ENCODE data around the gene PHF21A.
A peak's percentile ranks its signal among the peaks of the same experiment; 100 is the strongest.

The PHF21A gene

DNA sequence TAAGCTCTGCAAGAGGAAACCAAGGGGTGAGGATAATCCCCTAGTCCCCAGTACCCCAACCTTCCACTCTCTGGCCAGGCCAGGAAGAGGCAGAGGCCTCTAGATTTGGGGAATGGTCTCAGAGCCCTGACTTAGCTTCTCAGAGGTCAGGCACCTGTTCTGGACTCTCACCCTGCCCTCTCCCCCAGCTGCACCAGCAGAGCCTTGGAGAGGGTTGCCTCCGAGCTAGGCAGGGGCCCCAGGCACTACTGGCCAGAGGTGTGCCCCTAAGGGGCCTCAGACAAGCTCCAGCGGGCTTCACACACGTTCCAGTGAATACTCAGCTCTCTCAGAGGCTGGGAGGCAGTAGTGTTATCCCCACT lies 222.2 kb downstream of the PHF21A start:
- DNase-seq = no peak

DNA sequence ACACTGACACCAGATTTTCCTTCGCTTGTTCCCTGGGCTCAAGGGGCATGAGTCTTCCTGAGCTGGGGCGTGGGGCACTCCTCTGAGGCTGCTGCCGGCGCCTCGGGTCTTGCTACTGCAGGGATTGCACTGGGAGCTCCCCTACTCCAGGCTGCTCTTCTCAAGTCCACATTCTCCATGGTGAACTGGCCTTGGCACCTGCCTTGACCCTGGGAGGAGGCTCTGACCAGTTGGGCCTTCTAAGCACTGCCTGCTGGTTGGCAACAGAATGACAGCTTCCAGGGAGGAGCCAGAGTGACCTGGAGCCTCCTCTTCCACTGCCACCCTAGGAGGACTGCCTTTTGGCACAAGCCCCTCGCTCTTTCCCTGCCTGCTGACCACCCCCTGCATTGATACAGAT lies 223.7 kb downstream of the PHF21A start:
- no peak for DNase-seq

DNA sequence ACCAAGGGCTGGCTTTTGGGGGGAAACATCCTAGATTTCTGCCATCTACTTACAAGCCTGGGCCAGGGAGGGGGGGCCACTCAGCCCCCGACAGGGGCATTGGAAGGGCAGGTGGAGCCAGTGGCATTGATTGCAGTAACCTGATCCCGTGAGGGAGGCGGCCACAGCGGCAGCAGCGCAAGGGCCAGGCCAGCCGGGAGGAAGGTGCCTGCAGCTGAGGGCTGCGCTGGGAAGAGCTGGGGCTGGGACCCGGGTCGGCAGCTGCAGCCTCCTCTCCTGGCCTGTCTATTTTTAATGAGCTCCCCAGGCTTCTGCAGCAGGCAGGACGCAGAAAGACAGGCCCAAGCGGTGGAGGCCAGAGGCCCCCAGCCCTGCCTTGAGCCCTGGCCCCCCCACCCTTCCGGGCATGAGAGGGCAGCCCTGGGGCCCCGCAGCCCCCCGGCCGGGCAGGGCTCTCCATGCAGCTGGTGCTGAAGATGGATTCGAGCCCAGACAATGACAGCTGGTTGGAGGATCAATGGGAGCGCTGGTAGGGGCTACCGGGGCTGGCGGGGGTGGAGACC lies 224.8 kb downstream of the PHF21A start:
- DNase-seq = peak; percentile 73

DNA sequence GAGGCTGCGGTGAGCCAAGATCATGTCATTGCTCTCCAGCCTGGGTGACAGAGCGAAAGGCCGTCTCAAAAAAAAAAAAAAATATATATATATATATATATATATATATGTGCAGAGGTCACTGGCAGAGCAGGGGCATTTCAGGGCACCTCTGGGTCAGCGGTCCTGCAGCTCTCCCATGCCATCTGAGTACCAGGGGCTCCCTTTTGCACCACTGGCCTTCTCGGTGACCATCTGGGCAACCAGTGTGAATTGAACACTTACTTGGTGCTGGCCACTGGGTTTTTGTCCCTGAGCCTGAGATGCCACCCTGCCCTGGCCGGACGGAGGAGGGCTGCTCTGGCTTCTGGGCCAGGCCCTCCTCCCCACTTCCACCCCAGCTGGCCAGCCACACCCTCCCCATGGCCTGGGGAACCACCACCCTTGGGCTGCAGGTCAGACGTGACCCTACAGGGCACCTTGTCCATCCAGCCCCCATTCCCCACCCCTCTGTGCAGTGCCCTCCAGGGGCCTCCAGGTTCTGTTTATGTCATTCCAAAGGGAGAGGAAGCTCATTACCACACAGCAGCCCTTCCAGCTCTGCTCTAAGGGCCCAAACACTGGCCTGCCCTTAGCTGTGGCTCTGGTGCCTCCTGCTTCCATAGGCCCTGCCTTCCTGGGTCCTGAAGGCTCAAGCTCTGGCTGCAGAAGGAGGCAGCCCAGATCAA lies 225.5 kb downstream of the PHF21A start:
- no peak for DNase-seq

DNA sequence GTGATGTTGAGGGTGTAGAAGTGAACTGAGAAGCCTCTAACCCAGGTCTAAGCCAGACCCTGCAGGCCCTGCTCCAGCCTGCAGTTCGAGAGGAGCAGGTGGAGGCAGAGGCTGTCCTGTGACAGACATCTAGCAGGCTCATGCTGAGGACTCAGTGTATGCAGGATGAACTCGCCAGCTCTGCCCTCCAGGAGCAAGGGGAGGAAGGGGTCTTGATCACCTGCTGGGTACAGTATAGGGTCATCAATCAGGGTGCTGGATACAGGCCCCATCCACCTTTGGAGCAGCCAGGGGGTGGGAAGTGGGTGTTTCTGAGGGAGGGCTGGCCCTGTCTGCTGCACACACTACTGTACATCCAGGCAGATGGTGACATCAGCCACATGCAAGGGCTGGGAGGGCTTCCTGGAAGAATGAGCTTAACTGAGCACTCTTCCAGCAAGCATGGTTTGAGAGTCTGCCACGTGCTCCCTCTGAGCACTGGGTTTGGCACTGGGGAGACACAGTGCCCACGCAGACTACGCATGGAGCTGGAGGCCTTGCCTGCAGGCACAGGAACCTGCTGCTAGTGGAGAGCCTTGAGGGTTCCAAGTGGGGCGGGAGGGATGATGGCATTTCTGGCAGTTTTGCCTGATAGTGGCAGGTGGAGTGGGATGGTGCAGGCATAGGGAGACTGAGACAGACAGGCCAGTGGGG lies 226.6 kb downstream of the PHF21A start:
- no peak for DNase-seq

DNA sequence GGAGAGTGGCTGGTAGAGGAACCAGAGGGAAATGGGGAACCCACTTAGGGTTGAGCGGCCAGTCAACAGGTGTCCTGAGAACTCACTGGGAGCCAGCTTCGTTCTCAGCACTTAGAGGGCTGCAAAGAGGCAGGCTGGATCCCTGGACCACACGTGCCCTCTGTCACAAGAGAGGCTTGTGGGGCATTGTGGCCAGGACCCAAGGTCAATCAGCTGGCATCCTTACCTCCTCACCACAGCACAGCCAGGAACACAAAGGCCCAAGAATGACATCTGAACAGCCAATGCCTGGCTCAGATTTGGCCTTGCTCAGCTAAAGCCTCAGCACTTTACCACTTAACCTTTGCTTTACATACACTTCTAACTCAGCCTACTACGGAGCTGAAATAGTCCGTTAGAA lies 228.4 kb downstream of the PHF21A start:
- no peak for DNase-seq

DNA sequence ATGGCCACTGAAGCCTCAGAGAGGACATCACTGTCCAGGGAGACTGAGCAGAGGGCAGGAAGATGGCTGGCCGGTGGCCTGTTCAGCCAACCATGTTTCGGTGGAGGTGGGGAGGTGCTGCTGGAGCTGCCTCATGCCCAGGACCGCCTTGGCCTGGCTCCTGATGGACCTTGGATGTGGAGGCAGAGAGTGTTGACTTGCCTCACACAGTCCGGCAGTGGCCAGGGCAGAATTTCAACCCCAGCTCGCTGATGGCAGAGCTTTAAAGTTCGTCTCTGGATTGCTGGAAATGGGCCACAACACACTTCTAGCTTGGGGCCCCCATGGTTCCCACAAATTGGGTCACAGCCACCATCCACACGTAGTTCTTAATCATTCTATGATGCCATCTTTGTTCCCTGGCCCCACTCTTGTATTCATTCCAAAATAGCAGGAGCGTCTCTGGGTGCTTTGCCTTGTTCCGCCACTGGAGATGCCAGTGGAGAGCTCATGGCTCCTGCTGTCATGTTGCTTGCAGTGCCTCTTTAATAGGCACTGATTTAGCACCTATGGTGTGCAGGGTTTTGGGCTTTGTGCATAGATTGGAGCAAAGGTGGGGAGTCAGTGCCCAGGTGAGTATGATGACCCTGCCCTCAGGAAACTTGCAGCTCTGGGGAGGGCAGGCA lies 230.2 kb downstream of the PHF21A start:
- no peak for DNase-seq

DNA sequence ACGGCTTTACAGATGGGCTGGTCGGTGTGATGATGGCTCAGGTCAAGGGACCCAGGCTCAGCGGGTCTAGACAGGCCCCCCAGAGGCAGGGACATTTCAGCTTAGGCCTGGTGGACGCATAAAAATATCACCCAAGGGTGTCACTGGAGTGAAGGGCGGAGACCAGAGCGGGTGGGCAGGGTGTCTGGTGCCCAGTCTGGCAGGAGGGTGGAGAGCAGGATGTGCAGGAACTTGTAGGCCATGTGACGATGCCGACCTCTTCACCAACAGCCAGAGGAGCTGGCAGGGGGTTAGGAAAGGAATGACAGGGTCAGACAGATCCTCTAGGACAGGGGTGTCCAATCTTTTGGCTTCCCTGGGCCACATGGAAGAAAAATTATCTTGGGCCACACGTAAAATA lies 231.3 kb downstream of the PHF21A start:
- DNase-seq = no peak

DNA sequence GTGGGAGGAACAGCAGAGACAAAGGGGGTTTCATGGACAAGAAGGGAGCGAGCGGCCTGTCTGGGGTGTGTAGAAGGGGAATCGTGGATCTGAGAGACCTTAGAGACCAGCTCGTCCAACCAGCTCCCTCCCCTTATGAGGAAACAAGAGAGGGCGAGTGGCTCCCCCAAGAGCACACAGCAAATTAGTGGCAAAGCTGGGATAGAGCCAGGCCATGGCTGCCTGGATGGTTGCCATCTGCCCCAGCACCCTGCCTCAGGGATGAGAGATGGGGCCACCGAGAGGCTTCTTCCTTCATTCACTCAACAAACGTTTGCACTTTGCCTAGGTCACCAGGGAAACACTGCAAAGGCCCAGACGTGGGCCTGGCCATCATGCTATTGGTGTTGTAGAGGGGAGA lies 231.7 kb downstream of the PHF21A start:
- DNase-seq = no peak

DNA sequence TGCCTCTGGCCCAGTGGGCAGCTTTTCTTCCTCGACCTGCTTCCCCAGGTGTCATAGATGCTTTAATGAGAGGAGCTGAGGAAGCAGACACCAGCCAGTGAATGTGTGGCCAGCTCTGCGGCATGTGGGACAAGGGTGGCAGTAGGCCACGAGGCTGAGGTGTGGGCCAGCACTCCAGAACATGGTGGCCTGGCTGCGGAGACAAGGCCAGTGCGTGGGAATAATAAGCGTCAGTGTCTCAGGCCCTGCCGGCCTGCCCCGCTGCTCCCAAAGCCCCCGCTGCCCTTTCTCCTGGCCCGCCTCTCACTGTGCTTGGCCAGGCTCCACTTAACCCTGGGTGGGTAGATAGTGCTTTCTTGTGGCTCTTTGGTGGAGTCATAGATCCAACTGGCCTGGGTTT lies 233.7 kb downstream of the PHF21A start:
- no peak for DNase-seq

DNA sequence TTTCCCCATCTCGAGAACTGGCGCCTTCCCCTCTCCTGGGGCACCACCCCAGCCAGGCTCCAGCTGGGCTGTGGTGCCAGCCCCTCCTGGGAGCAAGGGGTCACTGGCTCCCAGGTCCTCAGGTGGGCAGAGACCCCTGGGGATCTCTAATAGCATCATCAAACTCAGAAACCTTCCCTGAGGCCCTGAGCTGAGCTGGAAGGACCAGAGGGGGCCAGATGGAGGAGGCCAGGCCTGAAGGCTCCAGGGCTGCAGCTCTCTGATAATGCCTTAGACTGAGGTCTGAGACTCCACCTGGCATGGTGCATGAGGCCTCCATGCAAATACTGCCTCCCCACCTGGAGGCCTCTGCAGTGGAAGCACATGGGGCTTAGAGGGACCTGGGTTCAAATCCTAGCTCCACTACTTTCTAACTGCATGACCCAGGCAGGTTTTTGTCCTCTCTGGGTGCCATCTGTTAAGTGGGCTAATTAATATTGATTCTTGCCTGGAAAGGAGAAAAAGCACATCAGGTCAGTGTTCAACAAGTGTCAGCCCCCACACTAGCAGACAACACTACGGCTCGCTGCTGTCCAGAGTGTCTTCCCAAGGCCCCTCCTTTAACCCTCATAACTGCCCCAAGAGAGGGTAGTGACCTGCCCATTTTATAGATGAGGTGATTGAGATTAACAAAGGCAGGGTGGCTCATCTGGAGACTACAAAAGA lies 234.3 kb downstream of the PHF21A start:
- no peak for DNase-seq

DNA sequence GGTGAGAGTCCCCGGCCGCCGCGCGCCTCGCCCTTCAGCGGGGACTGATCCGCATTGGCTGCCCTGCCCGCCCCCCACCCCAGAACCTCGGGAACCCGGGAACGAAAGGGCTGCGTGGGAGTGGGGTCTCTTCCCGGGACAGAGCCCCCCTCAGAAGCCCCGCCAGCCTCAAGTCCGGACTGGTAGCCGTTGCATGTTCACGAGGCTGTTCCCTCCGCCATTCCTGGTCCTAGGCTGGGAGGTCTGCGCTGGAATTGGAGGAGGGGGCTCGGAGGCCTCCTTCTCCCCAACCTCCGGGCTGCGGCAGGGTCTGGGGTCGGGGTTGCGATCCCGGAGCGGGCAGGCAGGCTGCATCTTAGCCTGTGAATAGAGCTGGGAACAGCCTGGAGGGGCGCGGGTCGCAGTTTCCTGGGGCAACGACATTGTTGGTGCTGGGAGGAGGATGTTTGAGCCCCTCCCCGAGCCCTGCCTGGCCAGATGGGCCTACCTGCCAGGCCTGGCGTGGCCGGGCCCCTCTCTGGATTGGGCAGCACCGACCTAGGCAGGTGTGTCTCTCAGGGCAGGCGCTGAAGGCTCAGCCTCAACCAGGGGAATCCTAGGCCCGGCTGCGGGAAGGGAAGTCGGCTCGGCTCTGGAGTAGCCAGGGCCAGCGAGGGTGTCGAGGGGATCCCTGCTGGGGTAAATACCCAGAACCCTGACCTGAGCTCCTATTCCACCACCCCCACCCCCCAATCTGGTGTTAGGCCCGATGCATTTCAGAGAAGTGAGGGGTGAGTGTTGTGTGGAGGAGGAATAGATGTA lies 235.1 kb downstream of the PHF21A start:
- DNase-seq = no peak

DNA sequence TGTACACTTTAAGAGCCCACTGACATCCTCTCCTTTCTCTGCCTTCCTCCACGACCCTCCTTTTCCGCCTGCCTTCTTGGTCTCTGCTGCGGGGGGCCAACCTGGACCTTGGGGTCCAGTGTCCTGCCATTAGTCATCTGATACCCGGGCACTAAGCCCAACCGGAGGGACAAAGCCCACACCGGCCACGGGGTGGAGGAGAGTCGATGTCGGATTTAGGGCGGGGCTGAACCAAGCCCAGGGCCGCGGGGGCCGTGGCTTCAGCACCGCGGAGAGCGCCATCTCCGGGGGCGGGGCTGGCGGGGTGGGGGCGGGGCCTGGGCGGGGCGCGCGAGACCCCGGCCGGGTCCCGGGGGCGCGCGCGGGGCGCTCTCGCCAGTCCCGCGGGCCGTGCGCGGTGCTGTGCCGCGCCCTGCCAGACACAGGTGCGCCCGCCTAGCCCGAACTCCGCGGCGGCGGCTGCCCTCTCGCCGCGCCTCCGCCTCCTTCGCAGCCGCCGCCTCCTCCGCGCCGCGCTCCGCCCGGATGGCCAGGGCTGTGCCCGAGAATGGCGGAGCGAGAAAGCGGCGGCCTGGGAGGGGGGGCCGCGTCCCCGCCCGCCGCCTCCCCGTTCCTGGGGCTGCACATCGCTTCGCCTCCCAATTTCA lies 235.9 kb downstream of the PHF21A start, which contains the start of gene MAPK8IP1:
Gene MAPK8IP1, plus strand, starts transcription at position 378 of the 647 bp plus-strand sequence. Its CDS starts 170 bp downstream, at position 548.
- no peak for DNase-seq

DNA sequence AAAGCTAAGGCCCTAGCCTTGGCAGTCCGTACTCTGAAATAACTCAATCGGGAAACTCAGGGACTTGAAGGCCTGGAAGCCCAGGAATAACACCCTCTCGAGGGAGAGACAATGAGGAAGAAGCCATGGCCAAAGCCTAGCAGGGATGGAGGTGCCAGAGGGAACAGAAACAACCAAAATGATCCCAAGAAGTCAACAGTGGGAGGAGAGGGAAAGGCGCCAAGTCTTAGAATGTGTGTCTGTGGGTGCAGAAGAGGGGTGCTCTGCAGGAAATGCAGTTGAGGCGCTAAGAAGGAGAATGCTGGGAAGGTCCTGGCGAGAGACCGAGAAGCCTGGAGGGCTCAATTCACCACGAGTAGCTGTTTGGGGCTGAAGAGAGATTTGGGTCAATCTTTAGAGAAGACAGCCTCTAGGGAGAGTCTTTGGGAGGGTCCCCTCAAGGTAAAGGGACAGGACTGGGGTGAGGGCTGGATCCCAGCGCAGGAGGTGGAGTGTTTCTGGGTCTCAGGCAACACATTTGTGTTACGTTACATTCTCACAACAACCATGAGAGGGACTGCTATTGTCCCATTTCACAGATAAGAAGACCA lies 236.6 kb downstream of the PHF21A start:
- DNase-seq = no peak
